GM12878 (cell line): ENCODE measurements around the gene PGBD5. TPM values are rescaled to one million over a fixed set of nuclear protein-coding genes. Genes with fewer than 3 reads are reported as not detected.

Source experiments
- CEBPZ ChIP-seq: fragments of 150-350 bp; IDR thresholded peaks from 2 replicates; pipeline ENCODE4 v1.6.1; 2016; ENCODE audit warnings: low read depth, low read length
- CREM ChIP-seq: IDR thresholded peaks from 2 replicates; pipeline ENCODE4 v1.6.1; 2014; ENCODE audit warnings: antibody characterized with exemption, low read depth
- PRDM15 ChIP-seq: fragments of 450-650 bp; formaldehyde crosslinking; IDR thresholded peaks from 2 replicates; pipeline ENCODE4 v1.4.0; 2020; ENCODE audit warnings: mild to moderate bottlenecking, moderate library complexity
- ZBTB40 ChIP-seq: fragments of 450-650 bp; IDR thresholded peaks from 2 replicates; pipeline ENCODE4 v1.6.1; 2016; ENCODE audit warnings: mild to moderate bottlenecking, moderate library complexity, borderline replicate concordance
- polyA plus RNA-seq, 11 experiments: library from polyadenylated mRNA; depleted of rRNA in 4 of 11; unstranded in 6 of 11; stranded (reverse) in 5 of 11; fragments of >200 nt; fragmentation: Nextera tagmentation in 4 of 11; fragmentation: Illumina TruSeq in 1 of 11; extraction: Ambion mirVana in 4 of 11; extraction: Trizol in 1 of 11; gene quantifications; 1 replicate in 1 of 11; 2 replicates in 10 of 11; pipeline versions ENCODE4 v1.2.1 to v1.2.3, GENCODE V29; 2011 to 2016; ENCODE audit warnings: inconsistent platforms in 2 of 11, missing spikeins in 2 of 11, low read depth in 1 of 11
- total RNA-seq, 4 experiments: library from RNA; depleted of rRNA in 3 of 4; stranded (reverse); fragments of >200 nt in 3 of 4; fragmentation: Illumina TruSeq in 1 of 4; extraction: Trizol in 1 of 4; gene quantifications; 2 replicates each; pipeline versions ENCODE4 v1.2.1 to v1.2.3, GENCODE V29; 2013 to 2021

PGBD5 gene
- total and polyA plus RNA-seq, 10 of the 15 experiments (the other 5 are each of a cell fraction or from before 2014, with no cell fraction given) = 0.03 TPM; not detected in 9

DNA sequence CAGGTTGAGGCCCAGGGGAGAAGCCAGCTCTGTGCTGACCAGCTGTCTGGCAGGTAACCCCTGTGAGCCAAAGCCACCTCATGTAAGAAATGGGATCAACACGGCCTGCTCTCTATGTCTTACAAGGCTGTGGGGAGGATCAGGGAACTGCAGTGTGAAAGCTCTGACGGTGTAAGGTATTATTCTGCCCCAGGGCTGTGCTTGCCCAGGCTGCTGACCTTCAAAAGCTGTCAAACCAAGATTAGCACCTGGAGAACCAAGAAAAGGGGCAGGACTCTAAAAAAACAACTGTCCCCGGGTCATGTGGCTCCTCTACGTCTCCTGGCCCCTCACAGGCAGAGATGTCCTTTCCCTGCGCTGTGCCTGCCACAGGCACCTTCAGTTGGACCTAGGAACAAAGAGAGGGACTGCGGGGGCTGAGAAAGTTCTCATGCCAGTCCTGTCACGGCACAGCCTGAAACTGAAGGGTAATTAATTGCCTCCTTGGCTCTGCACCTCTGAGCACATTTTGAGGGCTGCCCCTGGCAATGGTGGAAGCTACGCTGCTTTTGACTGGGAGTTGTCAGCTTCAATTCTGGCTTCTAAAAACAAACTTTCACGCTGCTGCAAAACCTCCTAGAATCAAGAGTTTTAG, 77.6 kb downstream of the PGBD5 start (continued):
- no peak for TF ChIP-seq PRDM15
- TF ChIP-seq CEBPZ = no peak
- no peak for TF ChIP-seq ZBTB40
- no peak for TF ChIP-seq CREM
